CD4-positive, alpha-beta T cell treated with Interleukin-4 for 4 hours (primary cell): Measurements from ENCODE around the gene SNX18.

ENCODE experiments used
- DNase-seq: peaks from one replicate; pipeline ENCODE4 v3.0.0-alpha.2; 2020

SNX18 gene

GRCh38 chr5:54581831-54582548 lies 64.4 kb downstream of the SNX18 start:
- no peak for DNase-seq

- no peak for DNase-seq
Measured at GRCh38 chr5:54586336-54586735, 68.8 kb downstream of the SNX18 start.

- no peak for DNase-seq
Measured at GRCh38 chr5:54589786-54590185, 72.2 kb downstream of the SNX18 start.

GRCh38 chr5:54590824-54591223 lies 73.3 kb downstream of the SNX18 start:
- no peak for DNase-seq

GRCh38 chr5:54593779-54594178 lies 76.2 kb downstream of the SNX18 start:
- DNase-seq, result no peak

GRCh38 chr5:54594181-54594580 lies 76.6 kb downstream of the SNX18 start:
- no peak for DNase-seq

GRCh38 chr5:54595721-54596120 lies 78.2 kb downstream of the SNX18 start:
- no peak for DNase-seq
